Measurements from ENCODE around the gene HSD17B7.
"Not testable (repeated sequence)": the region's sequence is repeated elsewhere in the genome, so short reads cannot be mapped to it uniquely, and the experiment has no call there.

Gene HSD17B7

DNA sequence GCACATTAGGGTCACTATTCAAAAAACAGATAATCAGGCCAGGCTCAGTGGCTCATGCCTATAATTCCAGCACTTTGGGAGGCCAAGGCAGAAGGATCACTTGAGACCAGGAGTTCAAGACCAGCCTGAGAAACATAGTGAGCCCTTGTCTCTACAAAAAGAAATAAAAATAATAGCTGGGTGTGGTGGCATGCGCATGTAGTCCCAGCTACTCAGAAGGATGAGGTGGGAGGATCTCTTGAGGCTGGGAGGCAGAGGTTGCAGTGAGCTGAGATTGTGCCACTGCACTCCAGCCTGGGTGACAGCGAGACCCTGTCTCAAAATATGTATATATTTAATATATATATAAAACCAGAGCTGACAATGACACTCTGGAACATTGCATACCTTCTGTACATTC, 21.9 kb downstream of the HSD17B7 start:
- not testable (repeated sequence) for H3K4me3 ChIP-seq (ENCODE audit: low read depth in 1 of 2, low read length in 2 of 2); H3K27me3 ChIP-seq (ENCODE audit: low read depth, low read length); H3K36me3 ChIP-seq (ENCODE audit: control insufficient read depth in 1 of 2, insufficient read depth in 2 of 2, low read length in 2 of 2); H3K27ac ChIP-seq (ENCODE audit: low read length); H3K4me1 ChIP-seq (ENCODE audit: control insufficient read depth in 1 of 2, insufficient read depth in 2 of 2, low read length in 2 of 2); H3K9me3 ChIP-seq (ENCODE audit: control insufficient read depth in 1 of 2, low read length in 2 of 2)

DNA sequence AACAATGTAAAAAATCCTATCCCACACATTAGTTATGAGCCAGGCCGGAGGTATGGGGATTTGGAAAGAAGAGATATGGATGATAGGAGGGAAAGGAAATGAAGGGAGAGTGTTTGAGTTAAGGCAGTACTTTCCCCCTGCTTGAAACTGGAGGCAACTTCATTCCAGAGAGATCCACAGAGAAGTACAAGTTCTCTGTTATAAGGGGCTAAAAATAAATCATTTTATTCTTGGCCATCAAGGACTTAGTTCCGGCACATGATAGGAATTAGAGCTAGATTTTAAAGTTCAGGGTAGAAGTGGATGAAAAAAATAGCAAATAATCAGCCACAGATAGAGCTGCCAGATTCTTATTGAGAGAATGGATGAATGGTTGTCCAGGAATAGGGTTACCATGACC, 27.6 kb downstream of the HSD17B7 start:
- H3K9me3 ChIP-seq (ENCODE audit: control insufficient read depth in 1 of 2, low read length in 2 of 2); H3K27me3 ChIP-seq (ENCODE audit: low read depth, low read length); H3K4me3 ChIP-seq (ENCODE audit: low read depth in 1 of 2, low read length in 2 of 2); H3K36me3 ChIP-seq (ENCODE audit: control insufficient read depth in 1 of 2, insufficient read depth in 2 of 2, low read length in 2 of 2); H3K4me1 ChIP-seq (ENCODE audit: control insufficient read depth in 1 of 2, insufficient read depth in 2 of 2, low read length in 2 of 2); H3K27ac ChIP-seq (ENCODE audit: low read length): not testable (repeated sequence)

DNA sequence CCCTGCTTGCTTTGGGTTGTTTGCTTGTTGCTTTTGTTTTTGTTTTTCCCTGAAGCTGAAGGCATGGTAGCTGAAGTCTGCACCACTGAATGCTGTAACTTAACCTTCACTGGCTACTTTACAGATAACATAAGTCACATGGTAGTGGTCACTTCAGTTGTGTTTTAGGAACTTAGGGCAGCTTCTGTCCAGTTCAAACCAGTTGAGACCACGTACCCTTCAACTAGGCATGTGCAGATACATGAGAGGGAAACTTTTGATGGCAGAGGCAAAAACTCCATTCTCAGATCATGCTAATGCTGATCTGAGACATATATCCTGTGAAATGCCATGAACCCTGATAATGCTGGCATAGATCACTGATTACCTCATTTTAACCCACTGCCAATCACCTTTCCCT, 28.2 kb downstream of the HSD17B7 start:
- not testable (repeated sequence) for H3K4me3 ChIP-seq (ENCODE audit: low read depth in 1 of 2, low read length in 2 of 2); H3K27me3 ChIP-seq (ENCODE audit: low read depth, low read length); H3K36me3 ChIP-seq (ENCODE audit: control insufficient read depth in 1 of 2, insufficient read depth in 2 of 2, low read length in 2 of 2); H3K4me1 ChIP-seq (ENCODE audit: control insufficient read depth in 1 of 2, insufficient read depth in 2 of 2, low read length in 2 of 2); H3K27ac ChIP-seq (ENCODE audit: low read length); H3K9me3 ChIP-seq (ENCODE audit: control insufficient read depth in 1 of 2, low read length in 2 of 2)

DNA sequence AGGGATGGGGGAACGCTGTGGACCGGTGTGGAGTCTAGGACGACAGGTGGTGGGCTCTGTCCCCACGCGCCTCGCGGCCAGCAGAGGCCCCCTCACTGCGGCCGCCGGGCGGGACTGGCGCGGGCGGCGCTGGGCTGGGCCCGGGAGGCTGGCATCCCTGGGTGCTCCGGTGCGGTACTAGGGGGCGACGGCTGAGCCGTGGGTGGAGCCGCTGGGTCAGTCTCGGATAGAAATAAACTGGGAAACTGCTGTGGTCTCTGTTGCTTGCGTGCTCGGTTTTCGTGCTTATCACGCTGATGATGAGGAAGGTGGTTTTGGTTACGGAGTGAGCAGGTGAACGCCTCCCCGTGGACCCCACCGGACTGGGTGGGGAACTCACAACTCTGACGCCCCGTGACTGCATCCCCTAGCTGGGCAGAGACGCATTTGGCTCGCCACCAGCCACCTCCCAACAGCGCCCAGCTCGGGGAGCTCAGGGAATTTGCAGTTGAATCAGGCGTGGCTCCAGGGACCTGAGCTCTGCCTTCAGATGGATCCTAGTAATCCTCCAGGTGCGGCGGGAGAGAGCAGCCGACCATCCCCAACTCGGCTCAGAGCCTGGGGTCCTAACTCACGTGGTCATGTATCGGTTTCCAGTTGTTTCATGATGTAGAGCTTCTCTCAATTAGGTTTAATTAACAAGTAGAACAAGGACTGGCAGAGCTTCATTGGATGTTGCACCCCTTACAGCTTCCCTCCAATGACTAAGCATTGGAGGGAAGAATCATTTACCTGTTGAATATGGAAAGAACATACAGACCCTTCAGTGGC, 32.1 kb downstream of the HSD17B7 start:
- Histone ChIP-seq H3K9me3 (ENCODE audit: control insufficient read depth in 1 of 2, low read length in 2 of 2) (peaks cover 0 to 5% of the 10 kb centered on the region in 2 donors), H3K4me3 (ENCODE audit: low read depth in 1 of 2, low read length in 2 of 2) (peak overlapping the region; percentile 54 to 63), H3K27me3 (ENCODE audit: low read depth, low read length) (peaks cover 7% of the 10 kb centered on the region), H3K27ac (ENCODE audit: low read length) (no peak overlapping the region), H3K36me3 (ENCODE audit: control insufficient read depth in 1 of 2, insufficient read depth in 2 of 2, low read length in 2 of 2) (no peaks in the 10 kb centered on the region), H3K4me1 (ENCODE audit: control insufficient read depth in 1 of 2, insufficient read depth in 2 of 2, low read length in 2 of 2) (peaks cover 0 to 9% of the 10 kb centered on the region in 2 donors)

DNA sequence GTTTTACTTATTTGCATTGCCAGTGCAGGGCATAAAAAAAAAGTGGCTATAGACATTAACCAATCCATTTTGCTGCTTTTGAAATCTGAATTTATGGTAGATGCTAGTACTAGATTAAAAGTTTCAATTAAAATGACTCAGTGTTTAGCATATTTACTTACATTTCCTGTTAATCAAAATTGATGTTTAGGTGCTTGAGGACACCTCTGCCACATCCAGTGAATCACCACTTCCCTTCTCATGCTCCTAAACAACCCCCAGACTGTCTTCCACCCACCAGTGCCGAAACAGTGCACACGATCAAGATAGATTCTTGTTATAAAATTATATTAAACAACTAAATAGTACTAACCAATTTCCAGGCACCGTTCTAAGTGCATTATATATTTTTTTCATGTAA, 32.7 kb downstream of the HSD17B7 start:
- Histone ChIP-seq H3K27me3 (ENCODE audit: low read depth, low read length) (peaks cover 7% of the 10 kb centered on the region), H3K4me3 (ENCODE audit: low read depth in 1 of 2, low read length in 2 of 2) (no peak overlapping the region), H3K9me3 (ENCODE audit: control insufficient read depth in 1 of 2, low read length in 2 of 2) (peaks cover 0 to 5% of the 10 kb centered on the region in 2 donors), H3K27ac (ENCODE audit: low read length) (no peak overlapping the region), H3K36me3 (ENCODE audit: control insufficient read depth in 1 of 2, insufficient read depth in 2 of 2, low read length in 2 of 2) (no peaks in the 10 kb centered on the region), H3K4me1 (ENCODE audit: control insufficient read depth in 1 of 2, insufficient read depth in 2 of 2, low read length in 2 of 2) (peaks cover 0 to 9% of the 10 kb centered on the region in 2 donors)

DNA sequence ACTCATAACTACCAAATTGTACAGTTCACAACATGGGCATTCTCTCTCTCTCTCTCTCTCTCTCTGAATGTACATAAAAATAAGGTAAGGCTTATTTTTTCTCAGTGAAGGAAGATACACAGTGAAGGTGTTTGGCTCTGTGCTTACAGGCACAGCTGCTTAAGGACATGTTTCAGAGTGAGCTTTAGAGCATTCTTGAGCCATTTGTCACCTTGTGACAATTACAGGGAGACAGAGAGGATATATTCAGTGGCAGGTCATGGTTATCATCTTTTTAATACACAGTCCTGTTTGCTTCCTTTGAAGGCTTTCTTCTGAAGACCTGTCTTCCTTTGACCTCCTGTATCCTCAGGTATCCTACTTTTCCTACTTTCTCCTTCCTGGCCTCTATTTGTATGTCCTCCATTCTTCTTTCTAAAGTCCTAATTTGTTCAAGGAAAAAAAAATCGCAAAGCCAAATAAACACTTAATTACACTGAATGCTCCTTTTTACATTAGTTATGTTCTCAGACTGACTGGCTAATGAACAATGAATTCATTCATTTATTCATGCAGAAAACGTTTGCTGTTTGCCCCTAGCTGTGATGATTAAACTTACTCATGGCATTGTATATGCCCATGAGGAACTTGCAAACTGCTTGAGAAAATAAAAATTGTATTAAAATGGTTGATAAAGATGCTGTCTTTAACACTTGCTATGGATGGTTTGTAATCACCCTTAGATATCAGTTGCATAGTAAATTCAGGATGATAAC, 33.4 kb downstream of the HSD17B7 start:
- peaks cover 7% of the 10 kb centered on the region for H3K27me3 ChIP-seq (ENCODE audit: low read depth, low read length)
- H3K36me3 ChIP-seq (ENCODE audit: control insufficient read depth in 1 of 2, insufficient read depth in 2 of 2, low read length in 2 of 2) = no peaks in the 10 kb centered on the region
- H3K27ac ChIP-seq (ENCODE audit: low read length) = no peak overlapping the region
- H3K9me3 ChIP-seq (ENCODE audit: control insufficient read depth in 1 of 2, low read length in 2 of 2) = peaks cover 0 to 5% of the 10 kb centered on the region in 2 donors
- peaks cover 0 to 9% of the 10 kb centered on the region in 2 donors for H3K4me1 ChIP-seq (ENCODE audit: control insufficient read depth in 1 of 2, insufficient read depth in 2 of 2, low read length in 2 of 2)
- no peak overlapping the region for H3K4me3 ChIP-seq (ENCODE audit: low read depth in 1 of 2, low read length in 2 of 2)

DNA sequence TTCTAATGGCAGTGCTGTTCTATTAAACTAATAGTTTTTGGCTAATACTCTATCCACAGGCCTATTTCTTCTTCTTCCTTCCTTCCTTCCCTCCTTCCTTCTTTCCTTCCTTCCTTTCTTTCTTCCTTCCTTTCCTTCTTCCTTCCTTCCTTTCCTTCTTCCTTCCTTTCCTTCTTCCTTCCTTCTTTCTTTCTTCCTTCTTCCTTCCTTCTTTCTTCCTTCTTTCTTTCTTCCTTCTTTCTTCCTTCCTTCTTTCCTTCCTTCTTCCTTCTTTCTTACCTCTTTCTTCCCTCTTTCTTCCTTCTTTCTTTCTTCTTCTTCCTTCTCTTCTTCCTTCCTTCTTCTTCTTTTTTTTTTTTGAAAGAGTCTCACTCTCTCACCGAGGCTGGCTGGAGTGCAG, 38.8 kb downstream of the HSD17B7 start:
- H3K9me3 ChIP-seq (ENCODE audit: control insufficient read depth in 1 of 2, low read length in 2 of 2) = peaks cover 0 to 5% of the 10 kb centered on the region in 2 donors
- no peaks in the 10 kb centered on the region for H3K4me1 ChIP-seq (ENCODE audit: control insufficient read depth in 1 of 2, insufficient read depth in 2 of 2, low read length in 2 of 2)
- no peak overlapping the region for H3K4me3 ChIP-seq (ENCODE audit: low read depth in 1 of 2, low read length in 2 of 2)
- H3K27me3 ChIP-seq (ENCODE audit: low read depth, low read length) = no peaks in the 10 kb centered on the region
- no peaks in the 10 kb centered on the region for H3K36me3 ChIP-seq (ENCODE audit: control insufficient read depth in 1 of 2, insufficient read depth in 2 of 2, low read length in 2 of 2)
- no peak overlapping the region for H3K27ac ChIP-seq (ENCODE audit: low read length)

DNA sequence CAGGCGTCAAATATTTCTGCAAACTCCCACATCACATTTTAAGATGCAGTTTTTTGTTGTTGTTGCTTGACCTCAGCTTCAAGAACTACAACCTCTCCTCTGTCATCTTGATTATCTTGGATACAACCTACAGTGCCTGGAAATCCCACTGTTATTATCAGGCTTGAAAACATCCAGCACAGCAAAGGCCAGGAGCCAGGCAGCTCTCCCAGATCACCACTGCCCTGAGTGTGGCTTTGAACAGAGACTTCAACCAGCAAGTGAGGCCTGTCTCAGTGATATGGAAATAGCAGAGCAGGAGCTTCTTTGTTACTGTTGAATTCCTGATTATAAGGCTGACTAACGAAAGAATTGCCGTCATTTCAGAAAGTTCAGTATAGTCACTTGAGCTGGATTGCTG, 42.0 kb downstream of the HSD17B7 start:
- no peak overlapping the region for H3K4me3 ChIP-seq (ENCODE audit: low read depth in 1 of 2, low read length in 2 of 2)
- H3K9me3 ChIP-seq (ENCODE audit: control insufficient read depth in 1 of 2, low read length in 2 of 2) = no peaks in the 10 kb centered on the region
- no peak overlapping the region for H3K27ac ChIP-seq (ENCODE audit: low read length)
- H3K4me1 ChIP-seq (ENCODE audit: control insufficient read depth in 1 of 2, insufficient read depth in 2 of 2, low read length in 2 of 2) = no peaks in the 10 kb centered on the region
- H3K27me3 ChIP-seq (ENCODE audit: low read depth, low read length) = no peaks in the 10 kb centered on the region
- no peaks in the 10 kb centered on the region for H3K36me3 ChIP-seq (ENCODE audit: control insufficient read depth in 1 of 2, insufficient read depth in 2 of 2, low read length in 2 of 2)

DNA sequence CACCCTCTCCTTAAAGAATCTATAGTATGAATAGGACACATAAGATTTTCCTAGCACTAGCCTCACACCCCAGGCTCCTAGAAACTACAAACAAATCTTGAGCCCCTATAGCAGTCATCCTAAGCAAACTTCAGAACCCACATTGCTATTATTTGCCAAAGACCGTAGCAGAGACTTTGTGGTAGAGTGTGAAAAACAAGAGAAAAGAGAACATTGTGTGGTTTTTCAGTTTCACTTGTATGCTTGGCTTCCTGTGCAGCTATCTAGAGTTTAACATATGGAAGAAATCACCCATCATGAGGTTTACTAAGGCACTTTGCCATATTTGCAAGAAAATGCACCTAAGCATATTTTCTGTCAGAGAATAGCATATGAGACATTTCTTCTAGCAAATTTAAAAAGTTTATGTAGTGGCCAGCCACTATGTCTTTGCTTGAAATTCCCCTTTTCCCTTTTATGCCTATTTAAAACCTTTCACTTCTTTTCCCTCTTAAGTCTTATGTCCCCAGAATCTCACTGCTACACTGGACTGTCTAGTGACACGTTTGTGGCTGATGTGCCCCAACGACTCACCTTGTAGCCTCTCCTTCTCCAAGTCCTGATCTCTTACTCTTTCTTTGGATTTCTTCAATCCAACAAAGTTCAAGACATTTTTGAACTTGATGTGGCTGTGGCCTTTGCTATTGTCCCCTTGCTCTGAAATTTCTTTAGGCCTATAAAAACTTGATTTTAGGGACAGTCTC, 44.8 kb downstream of the HSD17B7 start:
- Histone ChIP-seq H3K27me3 (ENCODE audit: low read depth, low read length) (no peaks in the 10 kb centered on the region), H3K4me3 (ENCODE audit: low read depth in 1 of 2, low read length in 2 of 2) (no peak overlapping the region), H3K9me3 (ENCODE audit: control insufficient read depth in 1 of 2, low read length in 2 of 2) (peaks cover 6 to 9% of the 10 kb centered on the region in 2 donors), H3K27ac (ENCODE audit: low read length) (no peak overlapping the region), H3K4me1 (ENCODE audit: control insufficient read depth in 1 of 2, insufficient read depth in 2 of 2, low read length in 2 of 2) (no peaks in the 10 kb centered on the region), H3K36me3 (ENCODE audit: control insufficient read depth in 1 of 2, insufficient read depth in 2 of 2, low read length in 2 of 2) (no peaks in the 10 kb centered on the region)

DNA sequence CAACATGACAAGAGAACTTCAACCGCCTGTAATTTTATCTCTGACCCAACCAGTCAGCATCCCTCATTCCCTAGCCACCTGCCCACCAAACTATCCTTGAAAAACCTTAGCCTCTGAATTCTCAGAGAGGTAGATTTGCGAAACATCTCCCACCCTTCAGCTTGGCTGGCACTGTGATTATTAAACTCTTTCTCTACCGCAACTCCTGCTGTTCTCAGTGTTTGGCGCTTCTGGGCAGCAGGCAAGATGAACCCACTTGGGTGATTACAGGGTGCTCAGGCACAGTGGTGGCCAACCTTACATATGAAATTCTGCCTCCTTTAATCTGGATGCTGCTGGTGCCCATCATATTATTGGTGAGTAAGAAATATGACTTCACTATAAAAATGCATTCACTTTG, 48.4 kb downstream of the HSD17B7 start:
- Histone ChIP-seq H3K36me3 (ENCODE audit: control insufficient read depth in 1 of 2, insufficient read depth in 2 of 2, low read length in 2 of 2) (no peaks in the 10 kb centered on the region), H3K4me1 (ENCODE audit: control insufficient read depth in 1 of 2, insufficient read depth in 2 of 2, low read length in 2 of 2) (no peaks in the 10 kb centered on the region), H3K9me3 (ENCODE audit: control insufficient read depth in 1 of 2, low read length in 2 of 2) (peaks cover 6 to 9% of the 10 kb centered on the region in 2 donors), H3K4me3 (ENCODE audit: low read depth in 1 of 2, low read length in 2 of 2) (no peak overlapping the region), H3K27me3 (ENCODE audit: low read depth, low read length) (no peaks in the 10 kb centered on the region), H3K27ac (ENCODE audit: low read length) (no peak overlapping the region)

DNA sequence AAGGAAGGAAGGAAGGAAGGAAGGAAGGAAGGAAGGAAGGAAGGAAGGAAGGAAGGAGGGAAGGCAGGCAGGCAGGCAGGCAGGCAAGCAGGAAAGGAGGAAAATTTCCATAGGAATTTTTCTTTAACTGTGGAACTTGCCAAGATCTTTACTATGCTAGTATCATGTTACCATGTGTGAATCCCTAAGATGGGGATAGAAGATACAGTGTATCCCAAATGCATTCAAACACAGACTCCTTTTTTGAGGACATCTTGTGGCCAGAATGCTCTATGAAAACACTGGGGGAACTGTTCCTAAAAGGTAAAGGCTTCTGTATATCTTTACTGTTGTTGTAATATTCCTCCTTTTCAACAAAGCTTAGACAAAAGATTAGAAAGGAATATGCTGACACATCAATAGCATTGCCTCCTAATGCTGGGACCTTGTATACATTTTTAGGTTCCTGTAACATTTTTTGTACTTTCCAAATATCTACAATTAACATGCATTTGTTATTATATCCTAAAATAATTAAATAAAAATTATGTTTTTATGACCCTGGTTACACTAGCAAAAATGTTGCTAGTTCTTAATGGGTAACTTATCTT, 49.8 kb downstream of the HSD17B7 start:
- H3K36me3 ChIP-seq (ENCODE audit: control insufficient read depth in 1 of 2, insufficient read depth in 2 of 2, low read length in 2 of 2) = no peaks in the 10 kb centered on the region
- H3K27me3 ChIP-seq (ENCODE audit: low read depth, low read length) = no peaks in the 10 kb centered on the region
- H3K27ac ChIP-seq (ENCODE audit: low read length) = no peak overlapping the region
- peaks cover 6 to 9% of the 10 kb centered on the region in 2 donors for H3K9me3 ChIP-seq (ENCODE audit: control insufficient read depth in 1 of 2, low read length in 2 of 2)
- H3K4me3 ChIP-seq (ENCODE audit: low read depth in 1 of 2, low read length in 2 of 2) = no peak overlapping the region
- H3K4me1 ChIP-seq (ENCODE audit: control insufficient read depth in 1 of 2, insufficient read depth in 2 of 2, low read length in 2 of 2) = no peaks in the 10 kb centered on the region
